Neutrophil (primary cell): Measurements from ENCODE around the gene SH3GL2.

Experiments
- H3K27ac ChIP-seq: fragments of 200-600 bp; sonication (generic); 2 replicates; pipeline ENCODE4 v1.5.1; 2016; ENCODE audit warnings: mild to moderate bottlenecking, moderate library complexity
- H3K27me3 ChIP-seq: fragments of 200-600 bp; sonication (generic); 2 replicates; pipeline ENCODE4 v1.6.0; 2016; ENCODE audit warnings: mild to moderate bottlenecking
- H3K36me3 ChIP-seq: fragments of 200-600 bp; sonication (generic); 2 replicates; pipeline ENCODE4 v1.5.1; 2017
- H3K4me1 ChIP-seq, 2 experiments: fragments of 200-600 bp in 1 of 2; sonication (generic) in 1 of 2; 1 replicate in 1 of 2; 2 replicates in 1 of 2; pipeline versions ENCODE4 v1.5.1 to v1.6.1; 2013 to 2016; ENCODE audit warnings: low read depth in 1 of 2, low read length in 1 of 2, mild to moderate bottlenecking in 1 of 2, moderate library complexity in 1 of 2; ENCODE audit not compliant: control insufficient read depth in 1 of 2, insufficient read depth in 1 of 2
- H3K4me3 ChIP-seq, 2 experiments: fragments of 200-600 bp in 1 of 2; sonication (generic) in 1 of 2; 1 replicate in 1 of 2; 2 replicates in 1 of 2; pipeline ENCODE4 v1.5.1; 2013 to 2016; ENCODE audit warnings: low read depth in 1 of 2, low read length in 1 of 2, mild to moderate bottlenecking in 1 of 2, moderate library complexity in 1 of 2
- H3K9me3 ChIP-seq: fragments of 200-600 bp; sonication (generic); 2 replicates; pipeline ENCODE4 v1.5.1; 2016
- TF ChIP-seq, protein P1 (sequence below): fragments of 200-600 bp; sonication (generic); IDR thresholded peaks from 2 replicates; pipeline ENCODE4 v1.5.1; 2016; ENCODE audit warnings: antibody characterized with exemption

SH3GL2 gene

GRCh38 chr9:17628624-17629023 lies 49.8 kb downstream of the SH3GL2 start:
- Histone ChIP-seq H3K4me1 (no peaks in the 10 kb centered on the region), H3K27ac (no peak overlapping the region)

GRCh38 chr9:17630531-17630949 lies 51.7 kb downstream of the SH3GL2 start:
- H3K36me3 ChIP-seq, result no peaks in the 10 kb centered on the region
- no peak overlapping the region for H3K27ac ChIP-seq
- no peaks in the 10 kb centered on the region for H3K4me1 ChIP-seq
- no peak overlapping the region for H3K4me3 ChIP-seq
- no peaks in the 10 kb centered on the region for H3K27me3 ChIP-seq
- TF ChIP-seq, protein P1, sequence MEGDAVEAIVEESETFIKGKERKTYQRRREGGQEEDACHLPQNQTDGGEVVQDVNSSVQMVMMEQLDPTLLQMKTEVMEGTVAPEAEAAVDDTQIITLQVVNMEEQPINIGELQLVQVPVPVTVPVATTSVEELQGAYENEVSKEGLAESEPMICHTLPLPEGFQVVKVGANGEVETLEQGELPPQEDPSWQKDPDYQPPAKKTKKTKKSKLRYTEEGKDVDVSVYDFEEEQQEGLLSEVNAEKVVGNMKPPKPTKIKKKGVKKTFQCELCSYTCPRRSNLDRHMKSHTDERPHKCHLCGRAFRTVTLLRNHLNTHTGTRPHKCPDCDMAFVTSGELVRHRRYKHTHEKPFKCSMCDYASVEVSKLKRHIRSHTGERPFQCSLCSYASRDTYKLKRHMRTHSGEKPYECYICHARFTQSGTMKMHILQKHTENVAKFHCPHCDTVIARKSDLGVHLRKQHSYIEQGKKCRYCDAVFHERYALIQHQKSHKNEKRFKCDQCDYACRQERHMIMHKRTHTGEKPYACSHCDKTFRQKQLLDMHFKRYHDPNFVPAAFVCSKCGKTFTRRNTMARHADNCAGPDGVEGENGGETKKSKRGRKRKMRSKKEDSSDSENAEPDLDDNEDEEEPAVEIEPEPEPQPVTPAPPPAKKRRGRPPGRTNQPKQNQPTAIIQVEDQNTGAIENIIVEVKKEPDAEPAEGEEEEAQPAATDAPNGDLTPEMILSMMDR, result no peak
- no peaks in the 10 kb centered on the region for H3K9me3 ChIP-seq

More at GRCh38 chr9:17628624-17629023, 49.8 kb downstream of the SH3GL2 start:
- H3K36me3 ChIP-seq, result no peaks in the 10 kb centered on the region
- H3K9me3 ChIP-seq, result no peaks in the 10 kb centered on the region
- no peaks in the 10 kb centered on the region for H3K27me3 ChIP-seq
- H3K4me3 ChIP-seq, result no peak overlapping the region
- TF ChIP-seq, protein P1, result no peak

GRCh38 chr9:17631396-17631795 lies 52.5 kb downstream of the SH3GL2 start:
- no peak overlapping the region for H3K4me3 ChIP-seq
- H3K27ac ChIP-seq, result no peak overlapping the region
- H3K4me1 ChIP-seq, result no peaks in the 10 kb centered on the region
- H3K36me3 ChIP-seq, result no peaks in the 10 kb centered on the region
- H3K27me3 ChIP-seq, result no peaks in the 10 kb centered on the region
- TF ChIP-seq, protein P1, result no peak
- H3K9me3 ChIP-seq, result no peaks in the 10 kb centered on the region

DNA sequence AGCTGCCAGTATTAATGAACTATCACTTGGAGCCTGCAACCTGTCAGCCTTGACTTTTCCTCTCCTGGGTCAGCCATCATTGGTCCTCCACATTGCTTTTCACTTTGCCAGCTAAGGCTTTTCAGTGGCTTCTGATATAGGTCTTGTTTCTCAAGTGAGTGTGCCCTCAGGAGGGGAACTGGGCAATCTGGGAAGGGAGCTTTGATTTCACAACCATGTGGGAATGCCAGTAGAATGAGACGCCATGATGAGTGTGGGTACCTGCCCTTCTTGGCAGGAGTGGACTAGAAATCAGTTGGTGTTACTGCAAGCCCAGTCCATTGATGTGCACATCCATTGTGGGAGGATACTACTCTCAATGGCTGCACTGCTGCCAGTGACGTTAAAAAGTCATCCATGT lies 54.1 kb downstream of the SH3GL2 start:
- Histone ChIP-seq H3K4me1 (no peaks in the 10 kb centered on the region), H3K36me3 (no peaks in the 10 kb centered on the region), H3K27ac (no peak overlapping the region), H3K9me3 (no peaks in the 10 kb centered on the region), H3K27me3 (no peaks in the 10 kb centered on the region), H3K4me3 (no peak overlapping the region)
- TF ChIP-seq, protein P1, result no peak

DNA sequence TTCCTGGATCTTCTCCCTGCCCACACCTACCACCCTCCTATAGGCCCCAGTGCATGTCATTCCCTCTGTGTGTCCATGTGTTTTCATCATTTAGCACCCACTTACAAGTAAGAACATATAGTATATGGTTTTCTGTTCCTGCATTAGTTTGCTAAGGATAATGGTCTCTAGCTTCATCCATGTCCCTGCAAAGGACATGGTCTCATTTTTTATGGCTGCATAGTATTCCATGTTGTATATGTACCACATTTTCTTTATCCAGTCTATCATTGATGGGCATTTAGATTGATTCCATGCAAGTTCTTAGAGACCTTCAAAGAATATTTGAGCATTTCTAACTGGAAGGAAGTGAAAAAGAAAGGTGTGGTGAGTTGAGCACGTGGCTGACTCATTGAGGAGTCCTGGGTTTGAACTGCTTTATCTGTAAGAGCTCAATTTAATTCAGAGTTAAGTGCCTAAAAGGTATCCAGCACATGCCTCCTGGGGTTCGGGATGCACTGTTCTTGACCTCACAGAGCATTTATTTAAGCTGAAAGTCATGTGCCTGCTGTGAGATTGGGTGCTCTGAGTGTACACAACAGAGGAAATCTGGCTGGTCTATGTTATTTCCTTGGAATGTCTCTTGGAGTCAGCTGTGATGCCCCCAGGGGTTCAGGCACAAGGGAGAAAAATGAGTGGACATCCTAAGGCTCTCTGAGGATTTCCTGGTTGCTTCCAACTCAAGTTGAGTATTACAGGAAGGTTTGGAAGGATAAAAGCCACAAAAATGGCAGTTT lies 56.4 kb downstream of the SH3GL2 start:
- H3K27me3 ChIP-seq, result no peaks in the 10 kb centered on the region
- H3K27ac ChIP-seq, result no peak overlapping the region
- no peaks in the 10 kb centered on the region for H3K4me1 ChIP-seq
- TF ChIP-seq, protein P1, result no peak
- H3K9me3 ChIP-seq, result no peaks in the 10 kb centered on the region
- H3K4me3 ChIP-seq, result no peak overlapping the region
- no peaks in the 10 kb centered on the region for H3K36me3 ChIP-seq
